Pericardium fibroblast (primary cell): ENCODE measurements around the gene SHC4. TPM values are rescaled to one million over a fixed set of nuclear protein-coding genes. Genes with fewer than 3 reads are reported as not detected.

Source experiments
- total RNA-seq: library from RNA; depleted of rRNA; stranded (reverse); fragments of >200 nt; gene quantifications from 2 replicates; pipeline ENCODE4 v1.2.3, GENCODE V29; 2015

Gene SHC4
- 0.09 and 5.6 TPM in 2 replicates for total RNA-seq

GRCh38 chr15:48963524-48964113, at the start of gene SHC4:
SHC4 (minus strand) TSS chr15:48963919; CDS start chr15:48963015, 904 bp downstream.

GRCh38 chr15:48877630-48878595, 85.8 kb downstream of the SHC4 start, which contains the start of gene EID1:
EID1 (plus strand) TSS chr15:48878134; CDS start chr15:48878177, 43 bp downstream.

GRCh38 chr15:48810414-48811324, 153.1 kb downstream of the SHC4 start, which contains the start of gene CEP152:
CEP152 (minus strand) TSS chr15:48811069; CDS start chr15:48805649, 5,420 bp downstream.

Other genes with a start within 250 kb of the SHC4 start
- 1.5 and 7.9 TPM in 2 replicates for gene CEP152, start 152.8 kb downstream of the SHC4 start, total RNA-seq
- 191 and 318 TPM in 2 replicates for gene EID1, start 85.8 kb downstream of the SHC4 start, total RNA-seq
- 14.9 and 16.6 TPM in 2 replicates for gene SECISBP2L, start 82.5 kb upstream of the SHC4 start, total RNA-seq
- gene COPS2, start 191.7 kb upstream of the SHC4 start, total RNA-seq: 41.4 and 48.3 TPM in 2 replicates
- gene GALK2, start 206.3 kb upstream of the SHC4 start, total RNA-seq: 22.6 and 26.9 TPM in 2 replicates